Measurements from ENCODE around the gene COPB2. TPM values are rescaled to one million over a fixed set of nuclear protein-coding genes. Genes with fewer than 3 reads are reported as not detected.
A peak's percentile ranks its signal among the peaks of the same experiment; 100 is the strongest.

The COPB2 gene
- polyA plus RNA-seq, 1 donor (not counting 4 experiments of a cell fraction or from before 2014, with no cell fraction given), result 149 TPM

DNA sequence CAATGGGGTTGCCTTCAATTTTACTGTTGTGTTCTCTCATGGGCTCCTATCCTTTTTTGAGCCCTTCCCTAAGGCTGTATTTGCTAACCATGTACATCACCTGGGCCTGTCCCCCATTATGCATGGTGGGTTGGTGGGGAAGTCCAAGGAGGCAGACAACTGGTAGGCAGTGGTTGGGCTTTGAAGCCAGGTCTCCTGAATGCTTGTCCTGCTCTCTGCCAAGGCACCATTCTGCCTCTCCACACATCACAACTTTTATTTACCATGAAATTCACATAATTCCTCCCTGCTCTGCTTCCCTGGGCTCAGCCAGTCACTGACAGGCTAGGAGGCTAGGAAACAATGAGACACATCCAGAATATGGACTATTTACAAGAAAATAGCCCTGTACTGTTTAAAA is 41.0 kb upstream of the COPB2 start:
- dilution Hi-C loops (cut with MboI; ENCODE audit: extremely low pct_ligation_motif_present, low sequenced_read_pairs), result no loop called here
- H3K27ac ChIP-seq (ENCODE audit: control insufficient read depth, insufficient read depth, low read length), result no peak overlapping the region
- H2AFZ ChIP-seq (ENCODE audit: control insufficient read depth, low read length), result no peak overlapping the region
- DNase-seq (ENCODE audit: low read depth, low spot score) (no peak), FAIRE-seq (no peak)
- H4K20me1 ChIP-seq (ENCODE audit: control insufficient read depth, extremely low read depth, insufficient read depth, low read length), result no peaks in the 10 kb centered on the region
- no peaks in the 10 kb centered on the region for H3K9me1 ChIP-seq (ENCODE audit: control insufficient read depth, extremely low read depth, insufficient read depth, low read length)
- no peak overlapping the region for H3K4me2 ChIP-seq (ENCODE audit: control insufficient read depth, extremely low read depth, insufficient read depth, low read depth, low read length)
- no peak for TF ChIP-seq EZH2 (IDR thresholded peaks at IDR 0.05; ENCODE audit: low read length)
- TF ChIP-seq CTCF (optimal IDR thresholded peaks at IDR 0.05 in 1 of 3, IDR thresholded peaks at IDR 0.05 in 1 of 3, conservative IDR thresholded peaks at IDR 0.05 in 1 of 3; ENCODE audit: extremely low read depth in 1 of 3, insufficient read depth in 2 of 3, low read length in 3 of 3), result no peak
- H3K79me2 ChIP-seq (ENCODE audit: control insufficient read depth, insufficient read depth, low read length), result no peaks in the 10 kb centered on the region
- no peak overlapping the region for H3K9ac ChIP-seq (ENCODE audit: control insufficient read depth, extremely low read depth, insufficient read depth, low read length)
- no peak overlapping the region for H3K4me3 ChIP-seq (ENCODE audit: control insufficient read depth in 2 of 3, extremely low read depth in 1 of 3, insufficient read depth in 2 of 3, low read depth in 1 of 3, low read length in 3 of 3)
- H3K4me1 ChIP-seq (ENCODE audit: control insufficient read depth, extremely low read depth, insufficient read depth, low read length), result peaks cover 15% of the 10 kb centered on the region
- H3K9me3 ChIP-seq (ENCODE audit: control insufficient read depth, low read depth, low read length), result no peaks in the 10 kb centered on the region
- H3K27me3 ChIP-seq (ENCODE audit: control insufficient read depth, extremely low read depth, insufficient read depth, low read length), result no peaks in the 10 kb centered on the region
- H3K36me3 ChIP-seq (ENCODE audit: control insufficient read depth in 2 of 2, extremely low read depth in 1 of 2, insufficient read depth in 2 of 2, low read length in 2 of 2), result no peaks in the 10 kb centered on the region

DNA sequence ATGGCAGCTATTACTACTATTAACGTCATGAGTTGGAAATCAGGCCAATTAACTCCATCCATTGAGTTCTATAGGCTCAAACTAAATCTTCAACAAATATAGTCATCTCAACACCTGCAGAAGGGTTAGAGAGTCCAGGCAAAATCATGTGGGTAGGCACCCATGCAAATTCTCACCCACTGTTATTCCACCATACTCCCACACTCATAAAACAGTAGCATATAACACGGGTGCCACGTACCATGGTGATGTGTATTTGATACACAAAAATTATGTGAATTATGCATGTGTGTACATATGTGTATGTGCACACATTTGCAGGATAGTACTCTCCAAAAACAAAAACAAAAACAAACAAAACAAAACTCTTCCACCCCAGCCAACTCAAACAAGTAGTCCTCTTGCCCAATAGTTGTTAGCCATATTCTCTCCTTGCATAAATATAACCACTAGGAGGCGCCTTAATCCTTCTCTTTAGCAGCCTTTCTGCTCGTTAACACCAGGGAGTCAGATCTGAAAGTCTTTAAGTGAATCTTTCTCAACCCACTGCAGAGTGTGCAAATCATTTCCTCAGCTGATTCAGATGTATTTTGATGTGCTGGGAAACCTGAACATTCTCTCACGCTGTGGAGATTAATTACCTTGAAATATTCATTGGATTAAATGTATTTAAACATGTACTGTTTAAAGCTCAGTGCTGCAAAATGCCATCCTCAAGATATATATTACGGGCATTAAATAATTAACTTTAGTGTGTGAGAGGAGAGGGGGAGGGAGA is 38.0 kb upstream of the COPB2 start:
- no peak overlapping the region for H3K9ac ChIP-seq (ENCODE audit: control insufficient read depth, extremely low read depth, insufficient read depth, low read length)
- no peak overlapping the region for H2AFZ ChIP-seq (ENCODE audit: control insufficient read depth, low read length)
- FAIRE-seq (peak; percentile 87), DNase-seq (ENCODE audit: low read depth, low spot score) (peak; percentile 32)
- no peaks in the 10 kb centered on the region for H4K20me1 ChIP-seq (ENCODE audit: control insufficient read depth, extremely low read depth, insufficient read depth, low read length)
- no peaks in the 10 kb centered on the region for H3K4me1 ChIP-seq (ENCODE audit: control insufficient read depth, extremely low read depth, insufficient read depth, low read length)
- no peaks in the 10 kb centered on the region for H3K9me3 ChIP-seq (ENCODE audit: control insufficient read depth, low read depth, low read length)
- dilution Hi-C loops (cut with MboI; ENCODE audit: extremely low pct_ligation_motif_present, low sequenced_read_pairs), result no loop called here
- H3K9me1 ChIP-seq (ENCODE audit: control insufficient read depth, extremely low read depth, insufficient read depth, low read length), result no peaks in the 10 kb centered on the region
- H3K27me3 ChIP-seq (ENCODE audit: control insufficient read depth, extremely low read depth, insufficient read depth, low read length), result no peaks in the 10 kb centered on the region
- TF ChIP-seq EZH2 (IDR thresholded peaks at IDR 0.05; ENCODE audit: low read length), result no peak
- peak; percentile 31 to 79 (median 69) for TF ChIP-seq CTCF (optimal IDR thresholded peaks at IDR 0.05 in 1 of 3, IDR thresholded peaks at IDR 0.05 in 1 of 3, conservative IDR thresholded peaks at IDR 0.05 in 1 of 3; ENCODE audit: extremely low read depth in 1 of 3, insufficient read depth in 2 of 3, low read length in 3 of 3)
- no peak overlapping the region for H3K4me2 ChIP-seq (ENCODE audit: control insufficient read depth, extremely low read depth, insufficient read depth, low read depth, low read length)
- no peaks in the 10 kb centered on the region for H3K79me2 ChIP-seq (ENCODE audit: control insufficient read depth, insufficient read depth, low read length)
- no peak overlapping the region for H3K4me3 ChIP-seq (ENCODE audit: control insufficient read depth in 2 of 3, extremely low read depth in 1 of 3, insufficient read depth in 2 of 3, low read depth in 1 of 3, low read length in 3 of 3)
- no peak overlapping the region for H3K27ac ChIP-seq (ENCODE audit: control insufficient read depth, insufficient read depth, low read length)
- H3K36me3 ChIP-seq (ENCODE audit: control insufficient read depth in 2 of 2, extremely low read depth in 1 of 2, insufficient read depth in 2 of 2, low read length in 2 of 2), result no peaks in the 10 kb centered on the region
